Central memory CD8-positive, alpha-beta T cell (primary cell): ENCODE measurements around the gene MED1.
A peak's percentile ranks its signal among the peaks of the same experiment; 100 is the strongest.

ENCODE experiments used
- ATAC-seq: fragments of 150-1000 bp; cut with Tn5 transposase; replicated peaks from 2 replicates; pipeline ENCODE4 v1.10.0; 2022; ENCODE audit warnings: mild to moderate bottlenecking, moderate FRiP score, moderate number of reproducible peaks; ENCODE audit not compliant: poor library complexity, severe bottlenecking; ENCODE audit errors: extremely low read depth
- DNase-seq, 2 donors: peaks; one replicate each; pipeline ENCODE4 v3.0.0; 2021; ENCODE audit warnings: low spot score in 2 of 2
- H3K27ac Mint-ChIP-seq: one replicate; pipeline ENCODE4 v1.8.0; 2022; ENCODE audit warnings: low read depth, mild to moderate bottlenecking, moderate library complexity, mixed read lengths
- H3K27me3 Mint-ChIP-seq: one replicate; pipeline ENCODE4 v1.8.0; 2022; ENCODE audit warnings: mixed read lengths
- H3K36me3 Mint-ChIP-seq: one replicate; pipeline ENCODE4 v1.8.0; 2022; ENCODE audit warnings: mild to moderate bottlenecking, moderate library complexity, mixed read lengths; ENCODE audit not compliant: insufficient read depth
- H3K4me1 Mint-ChIP-seq: one replicate; pipeline ENCODE4 v1.8.0; 2022; ENCODE audit warnings: mixed read lengths
- H3K4me3 Mint-ChIP-seq: one replicate; pipeline ENCODE4 v1.8.0; 2022; ENCODE audit warnings: mild to moderate bottlenecking, moderate library complexity, mixed read lengths
- H3K9me3 Mint-ChIP-seq: one replicate; pipeline ENCODE4 v1.8.0; 2022; ENCODE audit warnings: mixed read lengths

Gene MED1

GRCh38 chr17:39406951-39407350 lies 44.1 kb downstream of the MED1 start:
- no peaks in the 10 kb centered on the region for H3K9me3 Mint-ChIP-seq
- peaks cover 47% of the 10 kb centered on the region for H3K36me3 Mint-ChIP-seq
- no peaks in the 10 kb centered on the region for H3K27me3 Mint-ChIP-seq
- H3K27ac Mint-ChIP-seq: no peak overlapping the region
- ATAC-seq (no peak), DNase-seq (no peak)
- no peaks in the 10 kb centered on the region for H3K4me1 Mint-ChIP-seq
- no peak overlapping the region for H3K4me3 Mint-ChIP-seq

- ATAC-seq (no peak), DNase-seq (no peak)
- Mint-ChIP-seq H3K27ac (no peak overlapping the region), H3K27me3 (no peaks in the 10 kb centered on the region), H3K4me1 (peaks cover 6% of the 10 kb centered on the region), H3K9me3 (no peaks in the 10 kb centered on the region), H3K4me3 (no peak overlapping the region), H3K36me3 (peaks cover 43% of the 10 kb centered on the region)
Measured at GRCh38 chr17:39405436-39405835, 45.6 kb downstream of the MED1 start.

GRCh38 chr17:39404542-39405378 lies 46.3 kb downstream of the MED1 start:
- no peaks in the 10 kb centered on the region for H3K9me3 Mint-ChIP-seq
- no peak overlapping the region for H3K27ac Mint-ChIP-seq
- DNase-seq (no peak), ATAC-seq (no peak)
- peaks cover 39% of the 10 kb centered on the region for H3K36me3 Mint-ChIP-seq
- no peak overlapping the region for H3K4me3 Mint-ChIP-seq
- no peaks in the 10 kb centered on the region for H3K27me3 Mint-ChIP-seq
- H3K4me1 Mint-ChIP-seq: peaks cover 13% of the 10 kb centered on the region

- H3K27me3 Mint-ChIP-seq: no peaks in the 10 kb centered on the region
- ATAC-seq: no peak
- H3K4me1 Mint-ChIP-seq: peaks cover 17% of the 10 kb centered on the region
- H3K27ac Mint-ChIP-seq: no peak overlapping the region
- DNase-seq: no peak
- peak overlapping the region; percentile 96 for H3K4me3 Mint-ChIP-seq
- H3K9me3 Mint-ChIP-seq: no peaks in the 10 kb centered on the region
- H3K36me3 Mint-ChIP-seq: peaks cover 30% of the 10 kb centered on the region
Measured at GRCh38 chr17:39402890-39403605, 48.0 kb downstream of the MED1 start.

GRCh38 chr17:39402244-39402889 lies 48.7 kb downstream of the MED1 start:
- peak overlapping the region; percentile 94 for H3K27ac Mint-ChIP-seq
- peaks cover 17% of the 10 kb centered on the region for H3K4me1 Mint-ChIP-seq
- H3K4me3 Mint-ChIP-seq: peak overlapping the region; percentile 96
- DNase-seq (peak; percentile 49 to 56), ATAC-seq (peak; percentile 48)
- no peaks in the 10 kb centered on the region for H3K27me3 Mint-ChIP-seq
- H3K9me3 Mint-ChIP-seq: no peaks in the 10 kb centered on the region
- peaks cover 28% of the 10 kb centered on the region for H3K36me3 Mint-ChIP-seq

- Mint-ChIP-seq H3K9me3 (no peaks in the 10 kb centered on the region), H3K36me3 (peaks cover 27% of the 10 kb centered on the region), H3K27me3 (no peaks in the 10 kb centered on the region), H3K27ac (peak within 1 kb of the TSS; percentile 94), H3K4me1 (peaks cover 17% of the 10 kb centered on the region), H3K4me3 (peak within 1 kb of the TSS; percentile 96)
- ATAC-seq (peak; percentile 85), DNase-seq (peak; percentile 85)
Measured at GRCh38 chr17:39401412-39402243, 49.4 kb downstream of the MED1 start, which contains the start of gene FBXL20. Gene FBXL20 (minus strand): TSS chr17:39401626. CDS start chr17:39401402, 224 bp downstream.

- Mint-ChIP-seq H3K9me3 (no peaks in the 10 kb centered on the region), H3K27me3 (no peaks in the 10 kb centered on the region), H3K4me3 (peak overlapping the region; percentile 96), H3K27ac (peak overlapping the region; percentile 94), H3K4me1 (peaks cover 18% of the 10 kb centered on the region), H3K36me3 (peaks cover 28% of the 10 kb centered on the region)
- DNase-seq (peak in 1 of 2 donors; percentile 11), ATAC-seq (peak; percentile 7)
Measured at GRCh38 chr17:39400547-39401411, 50.3 kb downstream of the MED1 start.

GRCh38 chr17:39399791-39400190 lies 51.3 kb downstream of the MED1 start:
- Mint-ChIP-seq H3K9me3 (no peaks in the 10 kb centered on the region), H3K27me3 (no peaks in the 10 kb centered on the region), H3K36me3 (peaks cover 21% of the 10 kb centered on the region), H3K4me3 (peak overlapping the region; percentile 96), H3K4me1 (peaks cover 22% of the 10 kb centered on the region), H3K27ac (peak overlapping the region; percentile 94)
- ATAC-seq: no peak
- no peak for DNase-seq

GRCh38 chr17:39393736-39394135 lies 57.3 kb downstream of the MED1 start:
- ATAC-seq (no peak), DNase-seq (no peak)
- Mint-ChIP-seq H3K4me1 (peaks cover 6% of the 10 kb centered on the region), H3K27me3 (no peaks in the 10 kb centered on the region), H3K9me3 (no peaks in the 10 kb centered on the region), H3K27ac (no peak overlapping the region), H3K36me3 (peaks cover 7% of the 10 kb centered on the region), H3K4me3 (no peak overlapping the region)

GRCh38 chr17:39391448-39391847 lies 59.6 kb downstream of the MED1 start:
- DNase-seq: no peak
- H3K27ac Mint-ChIP-seq: no peak overlapping the region
- no peak overlapping the region for H3K4me3 Mint-ChIP-seq
- peaks cover 6% of the 10 kb centered on the region for H3K4me1 Mint-ChIP-seq
- H3K27me3 Mint-ChIP-seq: no peaks in the 10 kb centered on the region
- no peaks in the 10 kb centered on the region for H3K9me3 Mint-ChIP-seq
- ATAC-seq: no peak
- peaks cover 10% of the 10 kb centered on the region for H3K36me3 Mint-ChIP-seq

GRCh38 chr17:39385040-39385439 lies 66.0 kb downstream of the MED1 start:
- no peaks in the 10 kb centered on the region for H3K9me3 Mint-ChIP-seq
- DNase-seq (no peak), ATAC-seq (no peak)
- H3K36me3 Mint-ChIP-seq: peaks cover 9% of the 10 kb centered on the region
- peaks cover 19% of the 10 kb centered on the region for H3K4me1 Mint-ChIP-seq
- no peaks in the 10 kb centered on the region for H3K27me3 Mint-ChIP-seq
- H3K27ac Mint-ChIP-seq: no peak overlapping the region
- H3K4me3 Mint-ChIP-seq: no peak overlapping the region
